Omental fat pad (tissue), 4 donors: ENCODE results near the gene FAM114A2. TPM values are rescaled to one million over a fixed set of nuclear protein-coding genes. Genes with fewer than 3 reads are reported as not detected.

ENCODE experiments used
- ATAC-seq: fragments of 150-250 bp; one replicate; pipeline ENCODE4 v1.9.1; 2016; ENCODE audit warnings: mild to moderate bottlenecking, moderate library complexity; ENCODE audit not compliant: low FRiP score
- DNase-seq: peaks from one replicate; pipeline ENCODE4 v3.0.0-alpha.2; 2019; ENCODE audit warnings: low spot score
- CTCF ChIP-seq, 3 donors: fragments of 450-650 bp; IDR thresholded peaks; one replicate each; pipeline ENCODE4 v1.5.1; 2016 to 2017; ENCODE audit warnings: antibody characterized with exemption in 3 of 3, mild to moderate bottlenecking in 3 of 3, moderate library complexity in 2 of 3
- total RNA-seq, 4 donors: library from RNA; depleted of rRNA; stranded (reverse); fragments of >200 nt; gene quantifications; one replicate each; pipeline ENCODE4 v1.1.0, GENCODE V29; 2016

The FAM114A2 gene
- total RNA-seq, 4 donors from 2014 or later: 13.2 to 21.1 (median 17.8) TPM

DNA sequence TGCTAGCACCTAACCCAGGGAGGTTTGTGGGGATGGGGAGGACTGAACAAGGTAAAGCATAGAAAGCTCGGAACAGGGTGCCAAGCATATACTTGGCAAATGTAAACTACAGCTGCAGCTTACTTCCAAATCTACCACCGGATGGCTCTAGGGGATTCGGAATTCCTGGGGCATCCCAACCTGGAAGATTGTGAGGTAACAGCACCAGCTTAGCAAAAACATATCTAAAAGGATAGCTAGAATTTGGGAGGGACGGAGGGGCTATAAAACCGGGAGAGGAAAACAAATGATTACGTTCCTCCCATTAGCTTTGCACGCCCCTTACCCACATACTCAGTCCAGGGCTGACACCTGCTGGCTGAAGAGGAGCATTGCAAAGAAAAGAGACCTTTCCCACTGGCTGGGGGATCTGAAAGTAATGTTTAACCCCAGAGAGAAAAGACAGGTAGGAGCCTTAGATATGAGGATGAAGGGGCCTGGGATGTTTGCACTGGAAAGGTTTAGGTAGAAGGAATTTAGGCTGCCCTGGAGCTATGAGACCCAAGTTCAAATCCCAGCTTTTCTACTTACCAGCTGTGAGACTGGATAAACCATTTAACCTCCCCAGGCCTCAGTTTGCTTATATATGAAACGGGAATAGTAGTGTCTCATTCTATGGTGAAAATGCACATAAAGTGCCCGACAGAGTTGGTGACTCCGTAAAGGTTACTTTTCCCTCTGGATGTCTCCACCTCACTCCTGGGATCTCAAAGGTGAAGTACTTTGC is 73.6 kb downstream of the FAM114A2 start:
- ATAC-seq (peak; percentile 79), DNase-seq (no peak)
- TF ChIP-seq CTCF (IDR thresholded peaks at IDR 0.05): peak in 1 of 3 donors; percentile 63

DNA sequence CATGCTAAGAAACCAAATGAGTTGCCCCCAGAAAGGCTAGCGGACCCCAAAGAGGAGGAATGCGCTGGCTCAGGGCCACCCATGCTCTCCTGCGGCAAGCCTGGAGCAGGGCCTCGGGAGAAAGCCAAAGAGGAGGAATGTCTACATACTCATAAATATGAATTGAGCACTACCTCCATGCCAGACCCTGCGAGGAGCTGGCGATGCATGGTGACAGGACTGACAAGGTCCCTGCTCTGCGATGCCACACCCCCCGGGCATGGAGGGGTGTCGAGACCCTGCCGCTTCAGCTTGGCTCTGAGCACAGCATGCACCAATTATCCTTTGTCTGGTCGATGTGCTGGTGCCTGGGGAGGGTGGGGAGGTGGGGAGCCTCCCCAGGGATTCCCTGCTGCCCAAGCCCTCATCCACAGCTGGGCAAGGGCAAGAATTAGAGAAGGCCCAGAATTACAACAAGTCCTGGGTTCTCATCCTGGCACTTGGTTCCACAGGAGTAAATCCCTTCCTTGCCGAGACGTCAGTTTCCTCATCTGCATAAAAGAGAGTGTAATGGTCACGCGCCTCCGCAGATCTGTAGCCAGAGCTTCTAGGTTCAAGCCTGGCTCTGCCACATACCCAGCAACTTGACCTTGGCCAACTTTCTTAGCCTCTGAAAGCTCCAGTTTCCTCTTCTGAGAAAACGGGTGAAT is 74.4 kb downstream of the FAM114A2 start:
- no peak for TF ChIP-seq CTCF (IDR thresholded peaks at IDR 0.05)
- ATAC-seq: no peak
- DNase-seq: no peak

DNA sequence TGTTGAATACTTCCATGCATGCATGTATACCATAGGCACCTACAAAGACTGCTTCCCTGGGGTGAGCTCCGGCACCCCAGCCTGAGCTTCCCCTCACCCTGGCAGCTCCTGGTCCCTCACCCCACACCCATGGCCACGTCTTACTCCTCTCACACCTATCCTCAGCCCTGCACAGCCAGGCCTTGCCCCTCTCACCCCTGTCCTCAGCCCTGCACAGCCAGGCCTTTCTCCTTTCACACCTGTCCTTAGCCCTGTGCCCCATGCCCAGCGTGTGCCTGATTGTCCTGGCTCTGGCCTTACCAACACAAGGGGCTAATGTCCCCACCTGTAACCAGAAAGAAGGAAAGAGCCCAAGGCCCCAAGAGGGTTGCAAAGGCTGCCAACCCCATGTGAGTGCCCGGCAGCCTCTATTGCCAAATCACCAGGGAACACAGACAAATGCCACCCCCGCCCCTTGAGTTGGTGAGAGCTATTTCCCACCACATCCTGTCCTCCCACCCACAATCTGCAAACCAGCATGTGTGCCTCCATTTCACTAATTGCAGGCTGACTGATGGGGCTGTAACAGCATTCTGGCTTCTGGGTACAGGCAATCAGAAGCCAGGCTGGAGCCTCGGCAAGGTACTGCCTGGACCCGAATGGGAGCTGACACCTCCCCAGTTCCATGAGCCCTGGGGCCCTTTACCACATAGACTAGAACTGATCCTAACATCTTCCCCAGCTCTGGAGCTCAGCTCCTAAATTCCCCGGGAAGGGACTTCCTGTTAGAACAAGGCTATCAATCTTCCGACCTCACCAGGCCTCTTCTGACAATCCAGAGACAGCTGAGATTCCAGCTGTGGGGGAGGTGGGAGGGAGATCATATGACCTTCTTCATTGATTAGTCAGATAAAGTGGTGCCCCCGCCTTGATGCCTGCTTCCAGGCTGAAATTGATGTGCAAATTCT is 78.2 kb downstream of the FAM114A2 start:
- no peak for ATAC-seq
- DNase-seq: no peak
- no peak for TF ChIP-seq CTCF (IDR thresholded peaks at IDR 0.05)

DNA sequence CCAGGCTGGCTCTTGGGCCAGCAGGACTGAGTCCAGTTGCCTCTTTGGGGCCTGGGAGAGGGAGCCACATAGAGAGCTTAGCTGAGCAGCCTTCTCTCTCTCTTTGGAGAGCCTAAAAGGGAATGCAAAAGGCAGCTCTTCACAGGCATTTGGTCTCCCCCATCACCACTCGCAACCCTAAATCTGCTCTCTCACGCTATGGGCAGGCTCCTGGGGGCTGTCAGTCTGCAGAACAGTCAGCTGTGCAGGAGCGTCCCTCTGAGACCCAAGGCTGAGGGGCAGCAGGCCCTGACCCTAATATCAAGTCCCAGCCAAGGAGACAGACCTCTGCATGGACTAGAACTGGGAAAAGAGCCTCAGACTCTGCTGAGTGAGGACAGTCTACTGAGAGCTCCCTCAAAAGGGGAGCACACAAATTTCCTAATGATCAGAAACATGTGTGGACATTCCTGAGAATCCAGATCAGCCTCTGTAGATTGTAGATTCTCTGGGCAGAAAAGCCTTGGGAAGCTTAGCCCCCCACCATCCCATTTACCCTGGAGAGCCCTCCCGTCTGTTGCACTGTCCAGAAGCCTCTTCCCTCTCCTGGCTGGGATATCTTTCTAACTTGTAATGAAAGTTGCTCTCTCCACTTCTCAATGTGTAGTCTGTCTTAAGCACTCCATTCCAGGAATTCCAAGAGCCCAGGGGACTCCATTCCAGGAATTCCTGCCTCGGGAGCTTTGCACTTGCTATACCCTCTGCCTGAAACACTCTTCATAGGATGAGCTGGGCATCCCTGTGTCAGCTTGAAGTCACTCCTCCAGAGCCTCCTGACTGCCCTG is 79.4 kb downstream of the FAM114A2 start:
- DNase-seq (no peak), ATAC-seq (peak; percentile 46)
- TF ChIP-seq CTCF (IDR thresholded peaks at IDR 0.05): no peak

- ATAC-seq (no peak), DNase-seq (no peak)
- TF ChIP-seq CTCF (IDR thresholded peaks at IDR 0.05): no peak
These were observed 81.5 kb downstream of the FAM114A2 start for GRCh38 chr5:153957205-153957604.

GRCh38 chr5:153953411-153953810 is 85.3 kb downstream of the FAM114A2 start:
- no peak for DNase-seq
- no peak for TF ChIP-seq CTCF (IDR thresholded peaks at IDR 0.05)
- no peak for ATAC-seq
